SK-N-SH treated with all-trans-retinoic acid at 6 μM for 48 hours (cell line): Measurements from ENCODE around the gene TMEM164.

Source experiments
- ARNTL ChIP-seq: fragments of 450-650 bp; formaldehyde crosslinking; IDR thresholded peaks from 2 replicates; pipeline ENCODE4 v1.5.0; 2020; ENCODE audit warnings: low read depth, mild to moderate bottlenecking, moderate library complexity, borderline replicate concordance
- BACH2 ChIP-seq: fragments of 250-450 bp; sonication (Bioruptor Pico); IDR thresholded peaks from 2 replicates; pipeline ENCODE4 v1.9.0; 2021; ENCODE audit warnings: mild to moderate bottlenecking, borderline replicate concordance
- GLIS3 ChIP-seq: fragments of 250-450 bp; sonication (Bioruptor Pico); IDR thresholded peaks from 2 replicates; pipeline ENCODE4 v1.5.0; 2020; ENCODE audit warnings: mild to moderate bottlenecking, moderate library complexity
- OSR1 ChIP-seq: fragments of 250-450 bp; sonication (Bioruptor Pico); IDR thresholded peaks from 2 replicates; pipeline ENCODE4 v1.8.0; 2022; ENCODE audit warnings: moderate library complexity, mild to moderate bottlenecking, inconsistent platforms
- SNAI2 ChIP-seq: fragments of 250-450 bp; sonication (Bioruptor Pico); IDR thresholded peaks from 2 replicates; pipeline ENCODE4 v1.5.0; 2020; ENCODE audit warnings: mild to moderate bottlenecking, moderate library complexity
- ZFP30 ChIP-seq: fragments of 450-650 bp; formaldehyde crosslinking; IDR thresholded peaks from 2 replicates; pipeline ENCODE4 v1.5.0; 2022; ENCODE audit warnings: mild to moderate bottlenecking, moderate library complexity
- ZNF565 ChIP-seq: fragments of 450-650 bp; formaldehyde crosslinking; conservative IDR thresholded peaks from 2 replicates; pipeline ENCODE4 v1.5.0; 2020; ENCODE audit warnings: low read depth, mild to moderate bottlenecking, moderate library complexity
- TF ChIP-seq, protein P1 (sequence below): fragments of 250-450 bp; sonication (Bioruptor Pico); IDR thresholded peaks from 2 replicates; pipeline ENCODE4 v1.8.0; 2020; ENCODE audit warnings: mild to moderate bottlenecking, moderate library complexity, borderline replicate concordance
- TF ChIP-seq, protein P2 (sequence below): fragments of 250-450 bp; sonication (Bioruptor Pico); IDR thresholded peaks from 2 replicates; pipeline ENCODE4 v1.5.0; 2020; ENCODE audit warnings: mild to moderate bottlenecking, moderate library complexity
- TF ChIP-seq, protein P3 (sequence below): fragments of 250-450 bp; sonication (Bioruptor Pico); IDR thresholded peaks from 2 replicates; pipeline ENCODE4 v1.5.1; 2021; ENCODE audit warnings: mild to moderate bottlenecking, moderate library complexity

DNA sequence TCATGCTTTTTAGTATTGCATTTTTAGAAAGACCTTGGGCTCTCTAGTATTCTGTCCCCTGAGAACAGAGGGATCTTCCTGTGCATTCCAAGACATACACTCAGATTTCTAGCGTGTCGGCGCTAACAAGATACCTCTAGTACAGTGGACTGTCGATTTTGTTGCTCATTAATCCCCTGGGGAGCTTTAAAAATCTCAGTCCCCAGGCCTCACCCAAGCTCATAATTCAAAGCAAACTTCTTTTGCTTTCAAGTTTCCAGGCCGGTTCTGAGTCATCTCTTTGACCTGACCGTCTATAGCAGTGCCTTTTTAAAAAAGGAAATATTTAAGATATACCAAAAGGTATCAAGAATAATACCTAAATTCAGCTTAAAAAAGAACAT lies 178.0 kb downstream of the TMEM164 start:
- TF ChIP-seq ZFP30 (CRISPR knock-in tag): no peak
- no peak for TF ChIP-seq BACH2 (CRISPR knock-in tag)
- TF ChIP-seq, protein P1, sequence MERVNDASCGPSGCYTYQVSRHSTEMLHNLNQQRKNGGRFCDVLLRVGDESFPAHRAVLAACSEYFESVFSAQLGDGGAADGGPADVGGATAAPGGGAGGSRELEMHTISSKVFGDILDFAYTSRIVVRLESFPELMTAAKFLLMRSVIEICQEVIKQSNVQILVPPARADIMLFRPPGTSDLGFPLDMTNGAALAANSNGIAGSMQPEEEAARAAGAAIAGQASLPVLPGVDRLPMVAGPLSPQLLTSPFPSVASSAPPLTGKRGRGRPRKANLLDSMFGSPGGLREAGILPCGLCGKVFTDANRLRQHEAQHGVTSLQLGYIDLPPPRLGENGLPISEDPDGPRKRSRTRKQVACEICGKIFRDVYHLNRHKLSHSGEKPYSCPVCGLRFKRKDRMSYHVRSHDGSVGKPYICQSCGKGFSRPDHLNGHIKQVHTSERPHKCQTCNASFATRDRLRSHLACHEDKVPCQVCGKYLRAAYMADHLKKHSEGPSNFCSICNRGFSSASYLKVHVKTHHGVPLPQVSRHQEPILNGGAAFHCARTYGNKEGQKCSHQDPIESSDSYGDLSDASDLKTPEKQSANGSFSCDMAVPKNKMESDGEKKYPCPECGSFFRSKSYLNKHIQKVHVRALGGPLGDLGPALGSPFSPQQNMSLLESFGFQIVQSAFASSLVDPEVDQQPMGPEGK (CRISPR knock-in tag): no peak
- no peak for TF ChIP-seq ZNF565
- TF ChIP-seq, protein P2, sequence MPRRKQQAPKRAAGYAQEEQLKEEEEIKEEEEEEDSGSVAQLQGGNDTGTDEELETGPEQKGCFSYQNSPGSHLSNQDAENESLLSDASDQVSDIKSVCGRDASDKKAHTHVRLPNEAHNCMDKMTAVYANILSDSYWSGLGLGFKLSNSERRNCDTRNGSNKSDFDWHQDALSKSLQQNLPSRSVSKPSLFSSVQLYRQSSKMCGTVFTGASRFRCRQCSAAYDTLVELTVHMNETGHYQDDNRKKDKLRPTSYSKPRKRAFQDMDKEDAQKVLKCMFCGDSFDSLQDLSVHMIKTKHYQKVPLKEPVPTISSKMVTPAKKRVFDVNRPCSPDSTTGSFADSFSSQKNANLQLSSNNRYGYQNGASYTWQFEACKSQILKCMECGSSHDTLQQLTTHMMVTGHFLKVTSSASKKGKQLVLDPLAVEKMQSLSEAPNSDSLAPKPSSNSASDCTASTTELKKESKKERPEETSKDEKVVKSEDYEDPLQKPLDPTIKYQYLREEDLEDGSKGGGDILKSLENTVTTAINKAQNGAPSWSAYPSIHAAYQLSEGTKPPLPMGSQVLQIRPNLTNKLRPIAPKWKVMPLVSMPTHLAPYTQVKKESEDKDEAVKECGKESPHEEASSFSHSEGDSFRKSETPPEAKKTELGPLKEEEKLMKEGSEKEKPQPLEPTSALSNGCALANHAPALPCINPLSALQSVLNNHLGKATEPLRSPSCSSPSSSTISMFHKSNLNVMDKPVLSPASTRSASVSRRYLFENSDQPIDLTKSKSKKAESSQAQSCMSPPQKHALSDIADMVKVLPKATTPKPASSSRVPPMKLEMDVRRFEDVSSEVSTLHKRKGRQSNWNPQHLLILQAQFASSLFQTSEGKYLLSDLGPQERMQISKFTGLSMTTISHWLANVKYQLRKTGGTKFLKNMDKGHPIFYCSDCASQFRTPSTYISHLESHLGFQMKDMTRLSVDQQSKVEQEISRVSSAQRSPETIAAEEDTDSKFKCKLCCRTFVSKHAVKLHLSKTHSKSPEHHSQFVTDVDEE (CRISPR knock-in tag): no peak
- no peak for TF ChIP-seq SNAI2 (CRISPR knock-in tag)
- TF ChIP-seq, protein P3, sequence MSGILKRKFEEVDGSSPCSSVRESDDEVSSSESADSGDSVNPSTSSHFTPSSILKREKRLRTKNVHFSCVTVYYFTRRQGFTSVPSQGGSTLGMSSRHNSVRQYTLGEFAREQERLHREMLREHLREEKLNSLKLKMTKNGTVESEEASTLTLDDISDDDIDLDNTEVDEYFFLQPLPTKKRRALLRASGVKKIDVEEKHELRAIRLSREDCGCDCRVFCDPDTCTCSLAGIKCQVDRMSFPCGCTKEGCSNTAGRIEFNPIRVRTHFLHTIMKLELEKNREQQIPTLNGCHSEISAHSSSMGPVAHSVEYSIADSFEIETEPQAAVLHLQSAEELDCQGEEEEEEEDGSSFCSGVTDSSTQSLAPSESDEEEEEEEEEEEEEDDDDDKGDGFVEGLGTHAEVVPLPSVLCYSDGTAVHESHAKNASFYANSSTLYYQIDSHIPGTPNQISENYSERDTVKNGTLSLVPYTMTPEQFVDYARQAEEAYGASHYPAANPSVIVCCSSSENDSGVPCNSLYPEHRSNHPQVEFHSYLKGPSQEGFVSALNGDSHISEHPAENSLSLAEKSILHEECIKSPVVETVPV (CRISPR knock-in tag): no peak
- no peak for TF ChIP-seq GLIS3 (CRISPR knock-in tag)
- TF ChIP-seq OSR1 (CRISPR knock-in tag): no peak
- TF ChIP-seq ARNTL (CRISPR knock-in tag): no peak
